T-helper 1 cell (primary cell): ENCODE measurements around the gene BRAT1.

Experiments used
- DNase-seq, 5 donors: peaks; one replicate each; pipeline ENCODE4 v3.0.0-alpha.2; 2012 to 2020

Gene BRAT1

DNA sequence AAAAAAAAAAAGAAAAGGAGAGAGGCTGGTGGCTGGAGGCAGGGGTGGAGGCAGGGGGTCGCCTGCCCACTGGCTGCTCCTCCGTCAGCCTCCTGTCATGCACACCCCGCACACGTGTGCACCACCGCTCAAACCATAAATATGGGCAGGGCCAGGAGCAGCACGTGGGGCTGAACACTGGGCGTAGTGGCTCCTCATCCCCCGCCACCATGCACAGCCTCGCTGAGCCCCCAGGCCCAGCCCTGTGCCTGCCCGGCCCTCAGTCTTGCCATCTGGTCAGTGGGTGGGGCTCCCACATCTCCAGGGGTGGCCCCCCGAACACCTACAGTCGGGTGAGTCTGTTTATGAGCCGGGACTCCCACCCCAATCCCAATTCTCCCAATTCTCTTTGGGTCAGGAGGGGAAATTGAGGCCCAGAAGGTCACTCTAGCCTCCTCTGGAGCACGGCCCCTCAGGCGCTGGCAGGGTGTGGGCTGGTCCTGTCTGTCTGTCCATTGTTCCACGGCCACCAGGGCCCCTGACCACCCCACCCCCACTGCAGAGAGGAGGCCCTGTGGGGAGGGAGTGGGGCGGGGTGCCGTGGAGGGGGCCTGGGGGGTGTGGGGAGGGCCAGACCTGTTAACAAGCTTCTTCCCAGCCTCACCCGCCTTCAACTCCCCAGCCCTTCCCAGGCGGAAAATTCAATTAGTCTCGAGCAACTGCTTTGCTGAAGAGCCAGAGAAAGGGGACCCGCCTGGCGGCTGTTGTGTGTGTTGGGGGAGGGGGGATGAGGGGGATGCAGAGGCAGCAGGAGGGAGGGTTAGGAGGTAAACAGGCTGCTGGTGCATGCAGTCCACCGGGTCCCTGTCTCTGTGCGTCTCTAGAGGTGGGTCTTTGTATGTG, 59.7 kb downstream of the BRAT1 start:
- no peak for DNase-seq

DNA sequence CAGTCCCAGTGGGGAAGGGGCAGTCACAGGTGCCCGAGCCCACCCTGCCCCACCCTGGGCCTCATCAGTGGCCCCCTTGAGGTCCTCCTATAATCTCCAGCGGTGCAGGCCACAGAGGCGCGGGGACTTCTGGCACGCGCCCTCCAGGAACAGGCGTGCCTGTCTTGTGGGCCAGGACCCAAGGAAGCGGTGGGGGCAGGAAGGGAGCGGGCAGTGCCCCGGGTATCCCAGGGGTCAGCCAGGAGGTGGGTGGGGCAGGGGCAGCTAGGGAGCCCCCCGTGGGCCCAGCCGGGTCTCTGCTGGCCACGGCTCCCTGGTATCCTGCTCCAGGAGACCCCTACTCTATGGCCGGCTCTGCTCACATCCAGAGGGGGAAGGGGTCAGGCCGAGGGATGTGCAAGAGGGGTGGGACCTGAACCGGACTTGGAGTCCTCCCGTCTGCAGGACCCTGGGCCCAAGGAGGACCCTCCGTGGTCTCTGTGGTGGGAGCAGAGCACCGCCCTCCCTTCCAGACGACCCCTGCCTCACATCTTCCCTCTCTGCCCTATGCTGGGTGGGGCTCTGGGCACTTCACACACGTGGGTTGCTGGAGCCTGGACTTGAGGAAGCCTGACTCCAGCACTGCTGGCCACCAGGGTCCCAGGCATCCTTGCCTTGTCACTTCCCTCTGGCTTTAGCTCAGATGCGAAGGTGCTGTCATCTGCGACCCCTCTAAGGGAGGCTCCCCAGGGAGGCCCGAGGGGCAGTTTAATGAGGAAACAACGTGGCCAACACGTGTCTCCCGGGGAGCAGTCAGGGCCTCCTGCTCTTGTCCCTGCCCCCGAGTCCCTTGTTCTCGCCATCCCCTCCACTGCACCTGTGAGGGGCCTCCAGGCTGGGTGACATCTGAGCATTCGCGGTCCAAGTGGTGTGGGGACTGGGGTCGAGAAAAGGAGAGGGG, 60.9 kb downstream of the BRAT1 start:
- no peak for DNase-seq

DNA sequence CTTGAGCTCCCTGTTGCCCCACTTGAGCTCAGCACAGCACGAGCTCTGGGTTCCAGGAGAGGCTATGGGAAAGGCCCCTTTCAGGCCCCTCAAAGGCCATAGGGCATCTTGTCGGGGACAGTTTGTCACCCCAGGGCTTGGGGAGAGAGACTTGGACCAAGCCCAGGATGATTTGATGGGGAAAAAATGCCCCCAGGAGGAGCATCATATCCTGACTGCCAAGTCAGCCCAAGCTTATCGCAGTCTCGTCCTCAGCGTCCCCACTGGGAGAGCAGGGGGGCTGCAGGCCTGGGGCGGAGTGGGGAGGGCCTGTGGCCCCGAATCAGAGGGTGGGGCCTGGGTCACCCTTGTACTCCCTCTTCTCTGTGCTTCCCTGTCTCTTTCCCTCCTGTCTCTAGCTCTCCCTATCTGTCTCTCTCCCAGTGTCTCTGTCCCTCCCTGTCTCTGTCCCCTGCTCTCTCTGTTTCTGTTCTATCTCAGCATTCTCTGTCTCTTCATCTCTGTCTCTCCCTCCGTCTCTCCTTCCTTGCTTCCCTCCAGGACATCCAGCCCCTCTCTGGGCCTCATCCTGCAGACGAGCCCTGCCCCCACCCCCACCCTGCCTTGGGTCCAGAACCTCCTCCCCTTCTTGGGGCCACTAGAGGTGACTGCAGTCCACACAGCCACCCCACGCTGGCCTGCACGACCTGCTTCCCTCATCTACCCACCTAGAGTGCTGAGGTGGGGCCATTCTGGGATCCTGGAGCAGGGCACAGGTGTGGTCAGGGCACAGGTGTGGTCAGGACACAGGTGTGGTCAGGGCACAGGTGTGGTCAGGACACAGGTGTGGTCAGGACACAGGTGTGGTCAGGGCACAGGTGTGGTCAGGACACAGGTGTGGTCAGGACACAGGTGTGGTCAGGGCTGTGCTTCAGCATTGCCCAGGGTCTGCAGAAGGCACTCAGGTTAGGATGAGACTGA, 61.8 kb downstream of the BRAT1 start:
- DNase-seq, result no peak

DNA sequence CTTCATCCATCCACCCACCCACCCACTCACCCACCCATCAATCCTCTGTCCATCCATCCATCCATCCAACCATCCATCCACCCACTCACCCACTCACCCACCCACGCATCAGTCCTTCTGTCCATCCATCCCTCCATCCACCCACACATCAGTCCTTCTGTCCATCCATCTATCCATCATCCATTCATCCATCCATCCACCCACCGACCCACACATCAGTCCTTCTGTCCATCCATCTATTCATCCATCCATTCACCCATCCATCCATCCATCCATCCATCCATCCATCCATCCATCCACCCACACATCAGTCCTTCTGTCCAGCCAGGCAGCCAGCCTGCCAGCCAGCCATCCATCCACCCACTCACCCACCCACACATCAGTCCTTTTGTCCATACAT, 63.3 kb downstream of the BRAT1 start:
- no peak for DNase-seq

DNA sequence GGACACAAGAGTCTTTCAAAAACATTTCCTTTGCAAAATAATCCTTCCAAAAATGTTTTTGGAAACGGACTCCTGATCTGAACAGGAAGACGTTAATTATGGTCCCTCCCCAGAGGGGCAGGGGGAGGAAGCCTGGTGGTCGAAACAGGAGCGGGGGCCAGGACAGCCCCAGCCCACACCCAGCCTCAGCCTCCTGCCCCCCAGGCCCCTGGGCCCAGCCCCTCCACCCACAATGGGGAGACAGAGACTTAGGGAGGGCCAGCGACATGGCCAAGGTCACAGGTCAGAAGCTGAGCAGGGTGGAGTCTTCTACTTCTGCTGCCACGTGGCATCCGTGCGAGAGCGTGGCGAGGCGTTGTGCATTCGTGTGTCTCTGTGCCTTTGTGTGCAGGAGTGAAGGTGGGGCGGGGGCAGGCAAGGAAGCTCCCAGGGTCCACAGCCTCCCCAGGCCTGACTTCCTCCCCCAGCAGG, 65.1 kb downstream of the BRAT1 start:
- no peak for DNase-seq

DNA sequence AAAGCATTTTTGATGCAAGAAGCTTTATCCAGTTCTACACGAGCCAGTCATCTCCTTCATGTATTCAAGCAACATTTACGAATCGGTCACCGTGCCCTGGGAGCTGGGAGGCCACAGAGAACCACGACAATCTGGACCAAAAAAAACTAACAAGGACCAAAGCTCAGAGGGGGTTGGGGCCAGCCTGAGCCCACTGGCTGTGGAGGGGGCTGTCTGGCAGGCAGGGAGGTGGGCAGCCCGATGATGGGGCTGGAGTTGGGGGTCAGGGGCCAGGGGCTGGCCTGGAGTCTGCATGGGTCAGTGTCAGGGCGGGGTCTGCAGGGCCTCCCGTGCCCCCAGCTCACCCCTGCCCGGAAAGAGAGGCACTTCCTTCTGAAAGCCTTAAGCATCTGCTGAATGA, 66.6 kb downstream of the BRAT1 start:
- no peak for DNase-seq

DNA sequence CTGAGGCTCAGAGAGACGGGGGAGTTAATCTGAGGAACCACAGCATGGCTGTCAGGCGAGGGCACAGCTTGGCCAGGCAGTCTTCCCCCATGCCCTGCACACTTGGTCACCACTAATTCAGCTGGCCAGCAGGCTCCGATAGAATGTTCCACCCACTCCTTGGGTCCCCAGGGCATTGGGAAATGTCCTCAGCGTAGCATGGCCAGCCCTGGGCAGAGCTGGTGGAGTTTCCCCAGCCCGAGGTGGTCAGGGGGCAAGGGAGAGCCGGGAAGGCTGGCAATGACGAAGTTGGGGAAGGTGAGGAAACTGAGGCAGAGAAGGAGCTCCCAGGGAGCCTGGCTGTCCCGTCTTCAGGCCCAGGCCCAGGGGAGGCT, 67.1 kb downstream of the BRAT1 start:
- no peak for DNase-seq
